Measurements from ENCODE around the gene SEC23A.
A peak's percentile ranks its signal among the peaks of the same experiment; 100 is the strongest.
"Not testable (repeated sequence)": the region's sequence is repeated elsewhere in the genome, so short reads cannot be mapped to it uniquely, and the experiment has no call there.

Gene SEC23A

GRCh38 chr14:39023939-39024871, 78.8 kb downstream of the SEC23A start:
- no peak for TF ChIP-seq CTCF (IDR thresholded peaks at IDR 0.05; ENCODE audit: low read depth, low read length)
- DNase-seq (ENCODE audit: extremely low read depth, low read depth), result no peak

- not testable (repeated sequence) for DNase-seq (ENCODE audit: extremely low read depth, low read depth)
Observed at GRCh38 chr14:39017096-39018016, 85.7 kb downstream of the SEC23A start.

GRCh38 chr14:39016733-39017095, 86.3 kb downstream of the SEC23A start:
- DNase-seq (ENCODE audit: extremely low read depth, low read depth), result no peak
- no peak for TF ChIP-seq CTCF (IDR thresholded peaks at IDR 0.05; ENCODE audit: low read depth, low read length)

GRCh38 chr14:39015964-39016577, 87.0 kb downstream of the SEC23A start:
- no peak for DNase-seq (ENCODE audit: extremely low read depth, low read depth)
- no peak for TF ChIP-seq CTCF (IDR thresholded peaks at IDR 0.05; ENCODE audit: low read depth, low read length)

- peak; percentile 83 for TF ChIP-seq CTCF (IDR thresholded peaks at IDR 0.05; ENCODE audit: low read depth, low read length)
- peak; percentile 5 for DNase-seq (ENCODE audit: extremely low read depth, low read depth)
Observed at GRCh38 chr14:39015360-39015961, 87.6 kb downstream of the SEC23A start.

GRCh38 chr14:39014460-39014859, 88.6 kb downstream of the SEC23A start:
- no peak for DNase-seq (ENCODE audit: extremely low read depth, low read depth)
- TF ChIP-seq CTCF (IDR thresholded peaks at IDR 0.05; ENCODE audit: low read depth, low read length), result no peak

- DNase-seq (ENCODE audit: extremely low read depth, low read depth), result not testable (repeated sequence)
Observed at GRCh38 chr14:39008965-39009364, 94.1 kb downstream of the SEC23A start.

Data from AG09319 (cell line).